K562 (cell line): Measurements from ENCODE around the gene COL4A6.

Experiments
- CTCF ChIP-seq, 3 experiments: IDR thresholded peaks in 2 of 3; conservative IDR thresholded peaks in 1 of 3; 2 replicates each; pipeline ENCODE4 v1.5.1; 2011 to 2012; ENCODE audit warnings: low read length in 3 of 3, mild to moderate bottlenecking in 3 of 3, control low read depth in 2 of 3, improper control_type of control experiment in 1 of 3, inconsistent platforms in 1 of 3, low read depth in 1 of 3, mixed read lengths in 1 of 3, moderate library complexity in 1 of 3; ENCODE audit not compliant: insufficient read depth in 2 of 3
- EWSR1 ChIP-seq: fragments of 450-650 bp; IDR thresholded peaks from 2 replicates; pipeline ENCODE4 v1.6.1; 2018; ENCODE audit warnings: borderline replicate concordance, mild to moderate bottlenecking, low read depth, moderate library complexity; ENCODE audit not compliant: partially characterized antibody
- HDAC3 ChIP-seq: fragments of 450-650 bp; IDR thresholded peaks from 2 replicates; pipeline ENCODE4 v1.6.1; 2018; ENCODE audit warnings: borderline replicate concordance, mild to moderate bottlenecking, moderate library complexity; ENCODE audit not compliant: partially characterized antibody
- HNRNPLL ChIP-seq: fragments of 200-400 bp; formaldehyde crosslinking; IDR thresholded peaks from 2 replicates; pipeline ENCODE4 v1.6.1; 2017; ENCODE audit warnings: low read length, low read depth, mild to moderate bottlenecking; ENCODE audit not compliant: poor library complexity, severe bottlenecking
- JUND ChIP-seq, 2 experiments: IDR thresholded peaks; 2 replicates in 1 of 2; 3 replicates in 1 of 2; pipeline ENCODE4 v1.6.1; 2011; ENCODE audit warnings: borderline replicate concordance in 2 of 2, low read depth in 2 of 2, low read length in 2 of 2, improper control_type of control experiment in 1 of 2, missing biosample characterization in 1 of 2, missing genetic modification characterization in 1 of 2, missing genetic modification reagents in 1 of 2
- NFIC ChIP-seq: fragments of 450-650 bp; IDR thresholded peaks from 2 replicates; pipeline ENCODE4 v1.6.1; 2017; ENCODE audit warnings: mild to moderate bottlenecking, inconsistent platforms
- POLR2A ChIP-seq: fragments of 450-650 bp; conservative IDR thresholded peaks from 2 replicates; pipeline ENCODE4 v1.6.1; 2016
- POLR2AphosphoS5 ChIP-seq: IDR thresholded peaks from 2 replicates; pipeline ENCODE4 v1.6.1; 2011; ENCODE audit warnings: mild to moderate bottlenecking, low read depth, low read length, moderate library complexity; ENCODE audit not compliant: control insufficient read depth, insufficient read depth
- PRPF4 ChIP-seq: fragments of 200-400 bp; formaldehyde crosslinking; IDR thresholded peaks from one replicate; pipeline ENCODE4 v1.6.1; 2017; ENCODE audit warnings: low read length, low read depth, mild to moderate bottlenecking; ENCODE audit not compliant: insufficient read depth, poor library complexity, severe bottlenecking
- SIRT6 ChIP-seq: IDR thresholded peaks from one replicate; pipeline ENCODE4 v1.6.1; 2012; ENCODE audit warnings: low read depth, mild to moderate bottlenecking, control low read depth, inconsistent platforms, low read length, moderate library complexity
- TEAD2 ChIP-seq: fragments of 450-650 bp; IDR thresholded peaks from 2 replicates; pipeline ENCODE4 v1.6.1; 2016; ENCODE audit warnings: missing genetic modification characterization, control low read depth, missing compliant biosample characterization
- TF ChIP-seq, protein P1 (sequence below): fragments of 450-650 bp; formaldehyde crosslinking; IDR thresholded peaks from 2 replicates; pipeline ENCODE4 v1.4.0; 2022; ENCODE audit warnings: missing genetic modification characterization
- TF ChIP-seq, protein P2 (sequence below): sonication (generic); formaldehyde crosslinking; IDR thresholded peaks from 2 replicates; pipeline ENCODE4 v1.8.0; 2022; ENCODE audit warnings: missing genetic modification reagents, mild to moderate bottlenecking, borderline replicate concordance

DNA sequence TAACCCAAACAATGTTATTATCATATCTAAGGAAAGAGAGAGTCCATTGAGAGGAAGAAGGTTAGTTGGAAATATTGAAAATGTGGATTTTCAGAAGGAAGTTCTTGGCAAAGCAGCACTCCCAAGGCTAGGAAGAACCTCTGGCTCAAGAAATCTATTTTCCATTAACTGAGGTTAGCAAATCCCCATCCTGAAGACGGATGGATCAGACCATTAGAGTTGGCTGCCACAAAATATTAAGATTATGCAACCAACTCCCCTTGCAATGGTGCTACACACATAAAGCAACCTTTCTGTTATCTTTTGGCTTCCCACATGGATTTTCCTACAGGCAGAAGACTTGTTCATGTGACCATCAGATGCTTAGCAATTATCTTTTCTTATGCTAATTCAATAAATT is 96.3 kb downstream of the COL4A6 start:
- TF ChIP-seq CTCF (IDR thresholded peaks at IDR 0.05 in 2 of 3, conservative IDR thresholded peaks at IDR 0.05 in 1 of 3; ENCODE audit: insufficient read depth in 2 of 3, low read depth in 1 of 3, low read length in 3 of 3) = no peak
- no peak for TF ChIP-seq POLR2AphosphoS5
- TF ChIP-seq, protein P1, sequence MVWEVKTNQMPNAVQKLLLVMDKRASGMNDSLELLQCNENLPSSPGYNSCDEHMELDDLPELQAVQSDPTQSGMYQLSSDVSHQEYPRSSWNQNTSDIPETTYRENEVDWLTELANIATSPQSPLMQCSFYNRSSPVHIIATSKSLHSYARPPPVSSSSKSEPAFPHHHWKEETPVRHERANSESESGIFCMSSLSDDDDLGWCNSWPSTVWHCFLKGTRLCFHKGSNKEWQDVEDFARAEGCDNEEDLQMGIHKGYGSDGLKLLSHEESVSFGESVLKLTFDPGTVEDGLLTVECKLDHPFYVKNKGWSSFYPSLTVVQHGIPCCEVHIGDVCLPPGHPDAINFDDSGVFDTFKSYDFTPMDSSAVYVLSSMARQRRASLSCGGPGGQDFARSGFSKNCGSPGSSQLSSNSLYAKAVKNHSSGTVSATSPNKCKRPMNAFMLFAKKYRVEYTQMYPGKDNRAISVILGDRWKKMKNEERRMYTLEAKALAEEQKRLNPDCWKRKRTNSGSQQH (CRISPR knock-in tag) = no peak
- TF ChIP-seq JUND (IDR thresholded peaks at IDR 0.05; ENCODE audit: borderline replicate concordance, low read depth, low read length) = no peak
- TF ChIP-seq JUND (tag; IDR thresholded peaks at IDR 0.05; ENCODE audit: borderline replicate concordance, low read depth, low read length) = no peak
- TF ChIP-seq HDAC3 = no peak
- TF ChIP-seq TEAD2 (tag) = no peak
- TF ChIP-seq EWSR1 = no peak
- no peak for TF ChIP-seq PRPF4
- TF ChIP-seq, protein P2, sequence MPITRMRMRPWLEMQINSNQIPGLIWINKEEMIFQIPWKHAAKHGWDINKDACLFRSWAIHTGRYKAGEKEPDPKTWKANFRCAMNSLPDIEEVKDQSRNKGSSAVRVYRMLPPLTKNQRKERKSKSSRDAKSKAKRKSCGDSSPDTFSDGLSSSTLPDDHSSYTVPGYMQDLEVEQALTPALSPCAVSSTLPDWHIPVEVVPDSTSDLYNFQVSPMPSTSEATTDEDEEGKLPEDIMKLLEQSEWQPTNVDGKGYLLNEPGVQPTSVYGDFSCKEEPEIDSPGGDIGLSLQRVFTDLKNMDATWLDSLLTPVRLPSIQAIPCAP (CRISPR knock-in tag) = no peak
- TF ChIP-seq POLR2A = no peak
- TF ChIP-seq NFIC = no peak
- no peak for TF ChIP-seq SIRT6
- TF ChIP-seq HNRNPLL = no peak
